Endometrial microvascular endothelial cells (primary cell): ENCODE data around the gene AFG1L. TPM values are rescaled to one million over a fixed set of nuclear protein-coding genes. Genes with fewer than 3 reads are reported as not detected.

Experiments used
- in situ Hi-C: cut with HindIII; loops from 2 replicates; pipeline ENCODE4 v1.10.0; 2017; ENCODE audit warnings: low sequenced_read_pairs, low pct_unique_long_range_greater_than_20kb; ENCODE audit errors: inconsistent ontology term
- total RNA-seq: library from RNA; depleted of rRNA; stranded (reverse); fragments of >200 nt; gene quantifications from one replicate; pipeline ENCODE4 v1.2.3, GENCODE V29; 2015; ENCODE audit errors: inconsistent ontology term

Gene AFG1L
- total RNA-seq, 1 donor from 2014 or later, result 5.9 TPM

DNA sequence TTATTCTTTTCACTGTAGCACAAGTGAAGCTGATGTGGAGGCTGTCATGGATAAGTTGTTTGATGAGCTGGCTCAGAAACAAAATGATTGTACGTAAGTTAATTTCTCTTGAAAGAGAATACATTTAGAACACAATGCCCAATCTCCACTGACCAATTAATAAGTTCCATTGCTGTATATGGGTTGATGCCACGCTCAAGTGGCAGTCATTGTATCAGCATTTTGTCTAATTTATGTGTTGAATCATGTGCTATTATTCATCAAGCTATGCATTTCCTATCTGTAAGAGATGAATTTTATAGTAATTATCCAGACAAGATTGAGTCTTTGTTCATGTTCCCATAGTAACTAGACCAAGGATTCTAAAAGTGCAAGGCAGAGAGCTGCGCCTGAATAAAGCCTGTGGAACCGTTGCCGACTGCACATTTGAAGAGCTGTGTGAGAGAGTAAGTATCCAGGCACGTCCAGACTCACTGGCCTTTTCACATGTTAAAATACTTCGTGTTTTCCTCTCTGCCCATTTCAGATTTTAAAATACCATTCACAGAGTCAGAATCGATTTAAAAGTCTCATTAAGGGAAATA is 182.1 kb downstream of the AFG1L start:
- in situ Hi-C loops, result loop anchor here (25.0 kb wide), 1 partner anchor 240 kb away; no protein-coding TSS in a partner anchor

DNA sequence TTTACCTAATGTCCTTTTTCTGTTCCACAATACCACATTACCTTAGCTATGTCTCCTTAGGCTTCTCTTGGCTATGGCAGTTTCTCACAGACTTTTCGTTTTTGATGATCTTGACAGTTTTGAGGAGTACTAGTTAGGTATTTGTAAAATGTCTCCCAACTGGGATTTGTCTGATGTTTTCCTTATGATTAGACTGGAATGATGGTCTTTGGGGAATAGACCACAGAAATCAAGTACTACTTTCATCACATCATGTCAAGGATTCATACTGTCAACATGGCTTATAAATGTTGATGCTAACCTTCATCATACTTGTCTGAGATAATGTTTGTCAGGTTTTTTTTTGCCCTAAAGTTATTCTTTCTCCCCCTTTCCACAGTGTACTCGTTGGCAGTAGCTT is 187.7 kb downstream of the AFG1L start:
- in situ Hi-C loops, result loop anchor here (25.0 kb wide), 1 partner anchor 245 kb away; no protein-coding TSS in a partner anchor

DNA sequence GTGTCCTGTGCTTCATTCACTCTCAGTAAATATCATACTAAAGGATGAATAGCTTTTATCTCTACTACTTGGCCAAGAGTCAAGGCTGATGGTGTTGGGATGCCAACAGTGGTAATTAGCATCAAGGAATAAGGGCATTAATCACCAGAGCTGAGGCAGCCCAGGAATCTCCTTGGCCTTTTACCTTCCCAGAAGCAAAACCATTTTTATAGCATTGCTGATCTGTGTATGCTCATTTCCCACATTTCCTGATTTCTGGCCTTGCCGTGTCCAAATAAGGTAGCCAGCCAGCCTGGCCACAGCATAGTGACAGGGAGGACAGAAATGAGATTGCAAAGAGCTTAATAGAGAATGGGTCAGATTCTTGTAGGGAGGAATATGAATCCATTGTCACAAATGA is 189.2 kb downstream of the AFG1L start:
- in situ Hi-C loops, result loop anchor here (25.0 kb wide), 1 partner anchor 247 kb away; no protein-coding TSS in a partner anchor

DNA sequence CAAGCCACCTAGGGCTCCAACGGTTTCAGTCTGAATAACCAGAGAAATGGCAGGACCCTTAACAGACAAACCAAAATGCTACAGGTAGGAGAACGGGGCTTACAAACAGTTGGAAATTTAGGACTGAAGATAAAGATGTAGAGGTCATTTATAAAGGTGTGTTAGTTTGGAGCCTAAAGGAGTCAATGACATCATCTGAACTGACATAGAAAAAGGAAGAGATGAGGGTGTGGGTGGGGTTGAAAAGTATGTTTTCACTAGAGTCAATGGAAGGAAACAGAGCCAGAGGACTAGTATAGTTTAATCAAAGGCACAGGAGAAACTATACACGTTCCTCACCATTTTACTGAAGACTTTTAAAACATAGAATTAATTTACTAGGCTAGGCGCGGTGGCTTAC is 194.8 kb downstream of the AFG1L start:
- in situ Hi-C loops, result loop anchor here (25.0 kb wide), 1 partner anchor 252 kb away; no protein-coding TSS in a partner anchor

DNA sequence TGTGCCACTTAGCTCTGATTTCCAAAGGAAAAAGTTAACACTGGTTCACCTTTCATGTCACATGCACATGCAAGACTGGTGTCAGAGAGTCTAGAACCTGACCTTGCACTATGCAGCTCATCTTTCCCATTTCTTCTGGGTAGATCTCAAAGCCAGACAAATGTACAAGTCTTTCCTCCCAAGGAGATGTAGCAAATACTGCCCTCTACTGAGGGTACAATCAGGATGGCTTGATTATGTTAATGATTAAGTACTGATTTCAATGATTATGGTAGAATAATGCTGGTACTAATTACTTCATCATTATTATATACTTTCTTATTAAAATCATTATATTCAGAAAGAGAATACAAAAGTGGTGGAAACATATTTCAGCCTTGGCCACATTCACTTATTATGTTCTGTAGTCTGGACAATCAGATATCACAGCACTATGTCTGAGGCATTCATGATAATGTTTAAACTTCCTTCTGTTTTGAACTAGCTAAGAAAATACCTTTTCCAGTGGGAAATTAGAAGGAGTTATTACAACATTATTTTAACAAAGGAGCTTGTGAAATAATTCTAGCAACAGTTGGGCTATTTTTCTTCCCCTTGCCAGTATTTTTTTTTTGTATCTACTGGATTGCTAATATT is 197.4 kb downstream of the AFG1L start:
- in situ Hi-C loops, result loop anchor here (25.0 kb wide), 1 partner anchor 255 kb away; no protein-coding TSS in a partner anchor

DNA sequence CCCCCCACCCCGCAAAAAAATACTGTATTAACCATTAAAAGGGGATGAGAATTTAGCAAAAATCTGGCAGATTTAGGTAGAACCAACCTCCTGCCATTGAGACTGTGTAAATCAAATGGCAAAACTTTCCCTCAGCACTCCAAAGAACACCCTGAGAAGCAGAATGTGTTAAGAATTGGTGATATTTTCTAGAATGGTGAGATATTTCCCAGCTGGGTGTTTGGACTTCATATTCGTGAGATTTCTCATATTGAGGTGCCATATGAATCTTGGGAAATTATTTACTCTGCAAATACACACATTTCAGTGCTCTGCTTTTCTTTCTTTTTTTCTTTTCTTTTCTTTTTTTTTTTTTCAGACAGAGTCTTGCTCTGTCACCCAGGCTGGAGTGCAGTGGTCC is 199.6 kb downstream of the AFG1L start:
- in situ Hi-C loops, result loop anchor here (25.0 kb wide), 1 partner anchor 257 kb away; no protein-coding TSS in a partner anchor

DNA sequence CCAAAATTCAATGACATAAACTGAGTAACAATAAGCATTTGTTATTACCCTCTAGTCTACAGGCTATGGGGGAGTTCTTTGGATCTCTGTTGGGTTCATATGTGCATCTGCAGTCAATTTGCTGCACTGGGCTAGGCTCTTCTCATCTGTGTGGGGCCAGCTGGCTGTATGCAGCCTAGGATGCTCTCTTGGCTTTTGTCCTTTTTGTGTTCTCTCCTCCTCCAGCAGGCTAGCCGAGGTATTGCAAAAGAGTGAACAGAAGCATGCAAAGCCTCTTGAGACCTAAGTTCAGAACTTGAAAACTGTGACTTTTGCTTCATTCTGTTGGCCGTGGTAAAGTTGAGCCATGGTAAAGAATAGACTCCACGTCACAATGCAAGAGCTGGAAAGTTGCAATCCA is 203.0 kb downstream of the AFG1L start:
- in situ Hi-C loops, result loop anchor here (25.0 kb wide), 1 partner anchor 261 kb away; no protein-coding TSS in a partner anchor

DNA sequence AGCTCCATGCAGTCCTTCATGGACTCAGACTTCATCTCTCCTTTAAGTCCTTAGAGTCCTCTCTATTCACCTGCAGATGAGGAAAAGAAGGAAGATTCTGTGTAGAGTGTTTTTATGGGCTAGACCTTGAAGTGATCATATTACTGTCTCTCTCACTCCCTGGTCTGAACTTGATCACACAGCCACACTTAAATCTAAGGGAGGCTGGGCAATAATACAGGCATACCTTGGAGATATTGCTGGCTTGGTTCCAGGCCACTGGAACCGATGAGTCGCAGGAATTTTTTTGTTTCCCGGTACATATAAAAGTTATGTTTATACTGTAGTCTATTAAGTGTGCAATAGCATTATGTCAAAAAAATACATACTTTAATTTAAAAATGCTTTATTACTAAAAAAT is 206.7 kb downstream of the AFG1L start:
- in situ Hi-C loops, result no loop called here

DNA sequence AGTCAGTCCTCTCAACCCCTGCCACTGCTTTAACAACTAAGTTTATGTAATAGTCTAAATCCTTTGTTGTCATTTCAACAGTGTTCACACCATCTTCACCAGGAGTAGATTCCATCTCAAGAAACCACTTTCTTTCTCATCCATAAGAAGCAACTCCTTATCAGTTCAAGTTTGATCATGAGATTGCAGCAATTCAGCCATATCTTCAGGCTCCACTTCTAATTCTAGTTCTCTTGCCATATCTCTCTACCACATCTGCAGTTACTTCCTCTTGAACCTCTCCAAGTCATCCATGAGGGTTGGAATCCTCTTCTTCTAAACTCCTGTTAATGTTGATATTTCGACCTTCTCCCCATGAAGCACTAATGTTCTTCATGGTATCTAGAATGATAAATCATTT is 208.0 kb downstream of the AFG1L start:
- in situ Hi-C loops, result no loop called here

DNA sequence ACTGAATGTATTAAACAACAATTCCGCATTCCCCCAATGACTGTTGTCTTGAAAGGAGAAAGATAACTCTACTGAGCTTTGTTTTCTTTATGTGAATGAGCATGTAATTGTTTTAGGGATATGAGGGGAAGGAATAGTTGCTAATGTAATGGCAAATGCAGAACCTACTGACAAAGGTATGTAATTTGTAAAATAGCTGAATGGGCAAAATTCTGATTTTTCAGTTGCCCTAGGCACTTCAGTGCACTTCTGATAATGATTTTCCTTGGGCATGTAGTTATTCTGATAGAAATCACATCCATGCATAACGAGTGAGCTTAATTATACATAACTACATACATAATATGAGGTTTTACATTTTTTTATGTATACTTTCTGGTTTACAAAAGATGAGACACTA is 212.5 kb downstream of the AFG1L start:
- in situ Hi-C loops, result no loop called here

DNA sequence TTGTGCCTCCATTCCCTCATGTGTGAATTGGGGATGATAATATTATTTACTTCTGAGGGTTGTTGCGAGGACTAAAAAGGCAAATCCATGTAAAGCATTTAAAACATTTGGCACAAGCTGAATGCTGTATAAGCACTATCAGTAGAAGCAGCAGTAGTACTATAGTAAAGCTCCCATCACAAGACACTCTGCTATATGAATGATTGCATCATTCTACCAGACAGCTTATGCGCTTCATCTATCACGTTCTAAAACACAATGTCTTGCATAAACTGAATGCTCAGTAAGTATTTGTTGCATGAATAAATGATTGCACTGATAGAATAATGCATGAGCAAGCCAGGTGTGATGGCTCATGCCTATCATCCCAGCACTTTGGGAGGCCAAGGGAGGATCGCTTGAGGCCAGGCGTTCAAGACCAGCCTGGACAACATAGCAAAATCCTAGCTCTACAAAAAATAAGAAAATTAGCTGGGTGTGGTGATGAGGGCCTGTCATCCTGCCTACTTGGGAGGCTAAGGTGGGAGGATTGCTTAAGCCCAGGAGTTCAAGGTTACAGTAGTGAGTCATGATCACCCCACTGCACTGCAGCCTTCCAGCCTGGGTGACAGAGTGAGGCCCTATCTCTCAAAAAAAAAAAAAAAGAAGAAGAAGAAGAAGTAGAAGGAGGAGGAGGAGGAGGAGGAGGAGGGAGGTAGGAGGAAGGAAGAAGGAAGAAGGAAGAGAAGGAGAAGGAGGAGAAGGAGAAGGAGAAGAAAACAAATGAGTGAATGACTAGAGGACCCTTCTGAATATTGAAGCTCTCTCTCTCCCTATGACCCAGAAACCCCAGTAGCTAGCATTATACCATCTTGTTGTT is 215.8 kb downstream of the AFG1L start:
- in situ Hi-C loops, result no loop called here

DNA sequence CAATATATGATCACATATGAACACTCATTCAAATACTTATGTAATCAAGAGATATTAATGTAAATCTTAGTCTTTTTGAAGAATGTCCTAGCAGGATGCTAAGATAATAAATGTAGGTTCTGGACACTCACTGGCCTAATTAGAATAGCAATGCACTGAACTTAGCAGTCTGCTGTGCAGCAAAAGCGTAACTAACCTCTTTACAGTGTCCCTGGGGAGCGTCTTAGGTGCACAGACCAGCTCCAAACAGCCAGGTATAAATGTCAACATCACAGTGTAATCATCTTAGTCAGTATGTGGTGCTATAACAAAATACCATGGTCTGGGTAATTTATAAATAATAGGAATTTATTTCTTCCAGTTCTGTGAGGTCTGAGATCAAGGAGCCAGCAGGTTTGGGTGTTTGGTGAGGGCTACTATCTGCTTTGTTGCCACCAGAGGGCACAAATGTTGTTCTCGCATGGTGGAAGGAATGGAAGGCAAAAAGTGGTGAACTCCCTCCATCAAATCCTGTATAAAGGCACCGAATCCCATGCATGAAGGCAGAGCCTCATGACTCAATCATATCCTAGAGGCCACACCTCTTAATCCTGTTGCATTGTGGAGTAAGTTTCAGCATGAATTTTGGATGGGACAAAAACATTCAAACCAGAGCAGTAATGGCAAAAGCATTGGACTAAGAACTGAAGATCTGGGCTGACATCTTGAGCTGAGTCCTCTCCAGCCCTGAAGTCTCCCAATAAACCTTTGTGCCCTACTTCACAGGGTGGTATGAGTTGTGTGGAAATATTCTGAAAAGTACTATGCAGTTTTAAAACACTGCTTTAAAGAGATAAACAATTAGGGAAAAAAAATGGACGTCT is 224.1 kb downstream of the AFG1L start:
- in situ Hi-C loops, result no loop called here

DNA sequence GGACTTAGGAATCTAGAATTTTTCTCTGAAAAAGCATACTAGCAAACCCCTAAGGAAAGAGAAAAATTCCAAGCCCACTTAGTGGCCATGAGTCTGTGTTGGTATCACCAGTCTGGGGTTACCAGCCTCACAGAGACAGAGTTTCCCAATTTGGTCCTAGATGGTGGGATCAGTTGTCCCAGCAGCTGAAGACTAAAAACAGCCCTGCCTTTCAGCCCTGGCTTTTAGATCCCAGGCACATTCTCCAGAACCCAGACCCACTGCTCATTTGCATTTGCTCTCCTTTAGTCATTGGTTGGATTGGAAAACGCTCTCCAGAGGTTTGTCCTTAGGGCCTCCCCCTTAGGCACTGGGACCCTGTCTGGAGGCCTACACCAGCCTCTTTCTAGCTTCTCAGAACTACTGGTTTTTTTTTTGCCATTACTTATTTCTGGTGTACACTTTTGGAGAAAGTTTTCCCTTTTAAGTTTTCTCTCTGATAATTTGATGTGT is 226.8 kb downstream of the AFG1L start:
- in situ Hi-C loops, result no loop called here

DNA sequence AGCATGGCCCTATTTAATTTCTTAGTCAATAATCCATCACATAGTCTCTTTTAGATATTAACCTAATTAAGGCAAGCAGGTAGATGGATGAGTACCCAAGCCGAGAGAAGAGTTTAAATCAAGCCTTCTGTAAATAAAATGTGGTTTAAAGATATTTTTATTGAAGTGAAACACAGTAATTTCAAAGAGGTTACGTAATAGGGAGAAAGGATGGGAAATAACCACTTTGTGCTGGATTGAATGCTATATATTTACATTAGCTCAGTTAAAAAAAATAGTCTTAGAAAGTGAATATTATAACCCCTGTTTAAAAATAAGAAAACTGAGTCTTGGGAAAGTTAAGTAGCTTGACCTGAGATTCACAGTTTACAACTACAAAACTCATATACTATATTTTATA is 228.8 kb downstream of the AFG1L start:
- in situ Hi-C loops, result no loop called here

DNA sequence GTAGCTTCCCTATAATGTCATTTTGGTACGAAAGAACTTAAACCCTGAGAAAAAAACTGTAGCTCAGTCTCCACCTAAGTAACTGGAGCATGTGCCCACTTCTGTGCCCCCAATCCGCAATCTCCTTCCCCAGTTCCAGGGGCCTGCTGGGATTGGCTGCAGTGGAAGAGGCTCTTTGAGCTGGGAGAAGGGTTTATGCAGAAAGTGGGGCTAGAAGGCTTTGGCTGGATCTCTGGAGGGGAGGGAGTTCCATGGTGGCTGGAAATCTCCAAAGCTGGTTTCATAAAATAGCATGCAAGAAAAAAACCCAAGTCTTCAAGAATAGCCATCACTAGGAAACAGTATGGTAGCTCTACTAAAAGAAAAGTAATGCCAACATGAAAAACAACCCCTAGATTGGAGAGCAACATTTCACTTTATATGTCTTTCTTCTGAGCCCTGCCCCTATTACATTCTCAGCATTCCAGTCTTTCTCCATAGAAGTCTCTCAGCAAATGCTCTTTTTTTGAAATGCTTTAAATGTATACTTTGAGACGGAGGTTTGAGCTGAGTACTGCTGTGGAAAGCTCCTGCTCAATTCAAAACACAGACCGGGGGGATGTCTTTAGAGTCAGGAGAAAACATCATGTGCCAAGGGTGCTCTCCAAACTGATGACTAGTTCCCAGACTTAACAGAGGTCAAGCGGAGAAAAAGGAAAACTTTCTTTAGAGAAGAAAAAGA is 229.8 kb downstream of the AFG1L start:
- in situ Hi-C loops, result loop anchor here (25.0 kb wide), 1 partner anchor 563 kb away; the partner anchor contains the start of genes CEP57L1 and SESN1

DNA sequence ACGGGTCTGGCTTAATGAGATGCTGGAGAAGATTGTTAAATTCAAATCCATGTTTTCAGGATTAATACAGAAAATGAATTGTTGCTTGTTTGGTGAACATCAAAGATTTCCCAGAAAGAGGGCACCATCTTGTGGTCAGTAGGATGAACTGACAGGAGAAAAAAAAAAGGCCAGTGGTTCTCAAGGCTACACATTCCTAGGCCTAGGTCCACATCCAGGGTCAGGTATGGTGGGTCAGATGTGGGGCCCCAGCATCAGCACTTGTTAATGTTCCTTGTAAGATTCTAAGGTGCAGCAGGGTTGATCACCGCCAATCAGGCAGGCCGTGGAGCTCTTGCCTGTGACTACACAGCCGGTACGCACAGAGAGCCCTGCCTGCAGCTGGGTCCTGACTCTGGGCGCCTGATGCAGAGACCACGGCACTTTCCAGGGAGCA is 231.9 kb downstream of the AFG1L start:
- in situ Hi-C loops, result loop anchor here (25.0 kb wide), 1 partner anchor 561 kb away; the partner anchor contains the start of genes CEP57L1 and SESN1

DNA sequence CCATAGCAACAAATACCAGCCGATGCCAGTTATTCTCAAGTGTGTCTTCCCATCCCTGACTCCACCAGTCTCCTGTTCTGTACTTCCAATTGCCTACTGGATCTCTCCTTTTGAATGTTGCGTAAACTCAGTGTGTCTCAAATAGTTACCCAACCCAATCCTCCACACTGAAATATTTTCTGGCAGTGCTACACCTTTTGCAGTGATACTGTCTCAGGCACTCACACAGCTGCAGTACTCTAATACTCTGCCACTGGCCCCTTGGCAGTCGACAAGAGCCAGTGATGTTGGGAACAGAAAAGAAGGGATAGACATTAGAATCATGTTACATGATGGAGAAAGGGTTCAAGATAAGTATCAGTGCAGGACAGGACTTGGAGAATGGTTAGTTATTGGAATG is 234.0 kb downstream of the AFG1L start:
- in situ Hi-C loops, result loop anchor here (25.0 kb wide), 1 partner anchor 558 kb away; the partner anchor contains the start of genes CEP57L1 and SESN1

DNA sequence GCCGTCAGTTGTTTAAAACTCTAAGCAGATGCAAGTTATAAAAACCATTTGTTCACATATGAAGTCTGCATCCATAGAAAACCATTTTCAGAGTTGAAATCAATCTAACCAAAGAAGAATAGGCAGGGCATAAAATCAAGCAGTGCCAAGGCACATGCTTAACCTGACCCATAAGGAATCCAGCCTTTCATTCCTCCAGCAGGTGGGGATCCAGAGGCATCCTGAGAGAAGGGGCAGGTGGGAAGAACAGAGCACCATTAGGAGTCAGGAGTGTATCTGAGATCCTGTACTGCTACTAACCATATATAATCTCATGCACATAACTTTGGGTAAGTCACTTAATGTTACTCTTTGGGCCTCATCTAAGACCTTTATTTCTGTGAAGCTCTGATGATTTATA is 236.5 kb downstream of the AFG1L start:
- in situ Hi-C loops, result loop anchor here (25.0 kb wide), 1 partner anchor 556 kb away; the partner anchor contains the start of genes CEP57L1 and SESN1
